ENCODE results near the gene NT5C1B.
"Not testable (repeated sequence)": the region's sequence is repeated elsewhere in the genome, so short reads cannot be mapped to it uniquely, and the experiment has no call there.

Gene NT5C1B

GRCh38 chr2:18589354-18589753, at the start of gene NT5C1B:
Gene NT5C1B, minus strand, starts transcription at chr2:18589569. Its CDS starts 101 bp downstream, at chr2:18589468.
- no peak for DNase-seq (ENCODE audit: low spot score)

GRCh38 chr2:18637196-18637595, 47.8 kb upstream of the NT5C1B start:
- no peak for DNase-seq (ENCODE audit: low spot score)

- not testable (repeated sequence) for DNase-seq (ENCODE audit: low spot score)
These were observed 43.3 kb upstream of the NT5C1B start for GRCh38 chr2:18632699-18633098.

- no peak for DNase-seq (ENCODE audit: low spot score)
These were observed 41.6 kb upstream of the NT5C1B start for GRCh38 chr2:18630941-18631340.

- DNase-seq (ENCODE audit: low spot score), result no peak
These were observed 41.2 kb upstream of the NT5C1B start for GRCh38 chr2:18630541-18630940.

GRCh38 chr2:18630101-18630500, 40.7 kb upstream of the NT5C1B start:
- no peak for DNase-seq (ENCODE audit: low spot score)

GRCh38 chr2:18626958-18627650, 37.7 kb upstream of the NT5C1B start:
- no peak for DNase-seq (ENCODE audit: low spot score)

- no peak for DNase-seq (ENCODE audit: low spot score)
These were observed 36.9 kb upstream of the NT5C1B start for GRCh38 chr2:18626256-18626668.

- DNase-seq (ENCODE audit: low spot score), result no peak
These were observed 36.2 kb upstream of the NT5C1B start for GRCh38 chr2:18625563-18625962.

GRCh38 chr2:18623782-18624181, 34.4 kb upstream of the NT5C1B start:
- no peak for DNase-seq (ENCODE audit: low spot score)

- no peak for DNase-seq (ENCODE audit: low spot score)
These were observed 31.7 kb upstream of the NT5C1B start for GRCh38 chr2:18620867-18621632.

- DNase-seq (ENCODE audit: low spot score), result no peak
These were observed 29.7 kb upstream of the NT5C1B start for GRCh38 chr2:18619091-18619490.

GRCh38 chr2:18614041-18614440, 24.7 kb upstream of the NT5C1B start:
- DNase-seq (ENCODE audit: low spot score), result no peak

GRCh38 chr2:18612133-18612532, 22.8 kb upstream of the NT5C1B start:
- no peak for DNase-seq (ENCODE audit: low spot score)

- DNase-seq (ENCODE audit: low spot score), result no peak
These were observed 22.2 kb upstream of the NT5C1B start for GRCh38 chr2:18611604-18612003.

GRCh38 chr2:18611184-18611583, 21.8 kb upstream of the NT5C1B start:
- no peak for DNase-seq (ENCODE audit: low spot score)

- no peak for DNase-seq (ENCODE audit: low spot score)
These were observed 21.3 kb upstream of the NT5C1B start for GRCh38 chr2:18610651-18611050.

- DNase-seq (ENCODE audit: low spot score), result no peak
These were observed 20.7 kb upstream of the NT5C1B start for GRCh38 chr2:18610090-18610489.

- DNase-seq (ENCODE audit: low spot score), result no peak
These were observed 15.7 kb upstream of the NT5C1B start for GRCh38 chr2:18605115-18605514.

- DNase-seq (ENCODE audit: low spot score), result no peak
These were observed 15.1 kb upstream of the NT5C1B start for GRCh38 chr2:18604531-18604885.

- DNase-seq (ENCODE audit: low spot score), result no peak
These were observed 14.6 kb upstream of the NT5C1B start for GRCh38 chr2:18603854-18604530.

GRCh38 chr2:18602298-18602697, 12.9 kb upstream of the NT5C1B start:
- DNase-seq (ENCODE audit: low spot score), result no peak

- DNase-seq (ENCODE audit: low spot score), result no peak
These were observed 10.9 kb upstream of the NT5C1B start for GRCh38 chr2:18600255-18600613.

Data from ecto neural progenitor cell (in vitro differentiated cells).